H1 (cell line): ENCODE data around the gene IGFL2. TPM values are rescaled to one million over a fixed set of nuclear protein-coding genes. Genes with fewer than 3 reads are reported as not detected.

Experiments used
- CTCF ChIA-PET: fragments of 300-600 bp; sonication (Branson Sonifier 250); formaldehyde crosslinking; loops from one replicate; lab custom pipeline; 2021; ENCODE audit not compliant: partially characterized antibody; lab: Charles Lee
- POLR2A ChIA-PET: fragments of 300-600 bp; sonication (Branson Sonifier 250); formaldehyde crosslinking; loops from one replicate; lab custom pipeline; 2021; ENCODE audit warnings: inconsistent platforms; ENCODE audit not compliant: partially characterized antibody; lab: Charles Lee
- DNase-seq, 2 experiments: peaks; one replicate each; pipeline versions ENCODE4 v3.0.0 to v3.0.0-alpha.2; 2010 to 2022; ENCODE audit warnings: low spot score in 2 of 2, low read depth in 1 of 2, mixed read lengths in 1 of 2
- FAIRE-seq: peaks from 2 replicates; lab custom pipeline; 2011; peaks lifted over from hg19 to GRCh38; lab: Jason Lieb, UNC
- H2AFZ ChIP-seq: 2 replicates; pipeline ENCODE4 v1.8.1; 2012; ENCODE audit warnings: low read length, inconsistent platforms
- H2AK5ac ChIP-seq: 2 replicates; pipeline ENCODE4 v1.6.1; 2013; ENCODE audit warnings: low read depth, low read length
- H2BK120ac ChIP-seq: replicated peaks from 2 replicates; pipeline ENCODE3; 2013; ENCODE audit warnings: low read depth, low read length, inconsistent platforms
- H2BK12ac ChIP-seq: 2 replicates; pipeline ENCODE4 v1.6.1; 2013; ENCODE audit warnings: low read depth, low read length
- H2BK15ac ChIP-seq: 2 replicates; pipeline ENCODE4 v1.6.1; 2013; ENCODE audit warnings: low read length
- H2BK20ac ChIP-seq: 2 replicates; pipeline ENCODE4 v1.6.1; 2013; ENCODE audit warnings: low read length
- H2BK5ac ChIP-seq: 2 replicates; pipeline ENCODE4 v1.6.1; 2013; ENCODE audit warnings: low read depth, low read length
- H3K14ac ChIP-seq: 2 replicates; pipeline ENCODE4 v1.6.1; 2013; ENCODE audit warnings: inconsistent platforms; ENCODE audit not compliant: insufficient read length
- H3K18ac ChIP-seq: 2 replicates; pipeline ENCODE4 v1.6.1; 2013; ENCODE audit warnings: low read length; ENCODE audit errors: extremely low read depth
- H3K23ac ChIP-seq: 2 replicates; pipeline ENCODE4 v1.6.1; 2013; ENCODE audit warnings: inconsistent platforms; ENCODE audit not compliant: insufficient read length
- H3K23me2 ChIP-seq: 2 replicates; pipeline ENCODE4 v1.6.1; 2013; ENCODE audit warnings: low read depth, low read length
- H3K27ac ChIP-seq: 2 replicates; pipeline ENCODE4 v1.6.1; 2011; ENCODE audit warnings: low read depth, low read length, inconsistent platforms
- H3K27me3 ChIP-seq, 4 experiments: replicated peaks in 1 of 4; 1 replicate in 1 of 4; 2 replicates in 3 of 4; pipeline versions ENCODE4 v1.6.1 to v1.8.1; 2011 to 2013; ENCODE audit warnings: low read length in 3 of 4, mild to moderate bottlenecking in 3 of 4, inconsistent platforms in 2 of 4, mixed read lengths in 2 of 4, moderate library complexity in 1 of 4; ENCODE audit not compliant: control insufficient read depth in 3 of 4, insufficient read depth in 3 of 4; ENCODE audit errors: extremely low read depth in 1 of 4
- H3K36me3 ChIP-seq, 4 experiments: 2 replicates each; pipeline versions ENCODE4 v1.6.1 to v1.8.1; 2011 to 2013; ENCODE audit warnings: mild to moderate bottlenecking in 4 of 4, low read length in 3 of 4, moderate library complexity in 2 of 4, control low read depth in 1 of 4, inconsistent platforms in 1 of 4; ENCODE audit not compliant: insufficient read depth in 4 of 4, control insufficient read depth in 2 of 4
- H3K4ac ChIP-seq: replicated peaks from 2 replicates; pipeline ENCODE3; 2013; ENCODE audit warnings: low read length, low read depth, mixed read lengths, inconsistent platforms; ENCODE audit not compliant: insufficient read length
- H3K4me1 ChIP-seq, 4 experiments: replicated peaks in 1 of 4; 1 replicate in 1 of 4; 2 replicates in 3 of 4; pipeline versions ENCODE4 v1.6.1 to v1.8.1; 2011 to 2013; ENCODE audit warnings: low read length in 3 of 4, inconsistent platforms in 2 of 4, mixed read lengths in 1 of 4; ENCODE audit not compliant: insufficient read depth in 4 of 4, control insufficient read depth in 3 of 4
- H3K4me2 ChIP-seq, 2 experiments: 2 replicates each; pipeline versions ENCODE4 v1.6.1 to v1.8.1; 2011 to 2013; ENCODE audit warnings: low read depth in 2 of 2, low read length in 2 of 2, control low read depth in 1 of 2, inconsistent platforms in 1 of 2, mild to moderate bottlenecking in 1 of 2; ENCODE audit not compliant: insufficient read depth in 1 of 2
- H3K4me3 ChIP-seq, 4 experiments: fragments of 200-600, 300-600 bp in 1 of 4; sonication (generic), shearing (Covaris generic), sonication (Bioruptor Twin) in 1 of 4; 2 replicates each; pipeline versions ENCODE4 v1.5.1 to v1.8.1; 2011 to 2016; ENCODE audit warnings: low read length in 4 of 4, low read depth in 3 of 4, control low read depth in 2 of 4, inconsistent platforms in 2 of 4, mild to moderate bottlenecking in 2 of 4, mixed read lengths in 1 of 4, moderate library complexity in 1 of 4; ENCODE audit not compliant: insufficient read depth in 2 of 4; ENCODE audit errors: extremely low read depth in 1 of 4
- H3K56ac ChIP-seq: replicated peaks from 2 replicates; pipeline ENCODE3; 2013; ENCODE audit warnings: low read depth, mild to moderate bottlenecking, mixed read lengths, low read length, inconsistent platforms; ENCODE audit not compliant: insufficient read length
- H3K79me1 ChIP-seq: 2 replicates; pipeline ENCODE4 v1.6.1; 2013; ENCODE audit warnings: low read depth, low read length, control low read depth
- H3K79me2 ChIP-seq, 2 experiments: 2 replicates each; pipeline versions ENCODE4 v1.6.1 to v1.8.1; 2012 to 2013; ENCODE audit warnings: low read length in 2 of 2, mild to moderate bottlenecking in 2 of 2, inconsistent platforms in 1 of 2; ENCODE audit not compliant: insufficient read depth in 2 of 2, control insufficient read depth in 1 of 2
- H3K9ac ChIP-seq, 4 experiments: replicated peaks in 1 of 4; 1 replicate in 1 of 4; 2 replicates in 3 of 4; pipeline versions ENCODE4 v1.6.1 to v1.8.1; 2011 to 2013; ENCODE audit warnings: low read depth in 3 of 4, low read length in 3 of 4, control low read depth in 2 of 4, mild to moderate bottlenecking in 2 of 4, moderate library complexity in 2 of 4, inconsistent platforms in 1 of 4; ENCODE audit errors: extremely low read depth in 1 of 4
- H3K9me3 ChIP-seq, 2 experiments: 2 replicates each; pipeline versions ENCODE4 v1.6.1 to v1.8.1; 2012 to 2013; ENCODE audit warnings: mild to moderate bottlenecking in 2 of 2, moderate library complexity in 2 of 2, control low read depth in 1 of 2, inconsistent platforms in 1 of 2, low read depth in 1 of 2, low read length in 1 of 2, mixed read lengths in 1 of 2; ENCODE audit not compliant: insufficient read depth in 2 of 2
- H4K20me1 ChIP-seq, 2 experiments: replicated peaks in 1 of 2; 2 replicates each; pipeline versions ENCODE3 to v1.8.1; 2011 to 2013; ENCODE audit warnings: inconsistent platforms in 2 of 2, low read length in 2 of 2, mild to moderate bottlenecking in 1 of 2; ENCODE audit not compliant: insufficient read depth in 2 of 2, control insufficient read depth in 1 of 2
- H4K5ac ChIP-seq: 2 replicates; pipeline ENCODE4 v1.6.1; 2013; ENCODE audit warnings: low read length, low read depth, mixed read lengths, inconsistent platforms; ENCODE audit not compliant: insufficient read length
- H4K8ac ChIP-seq: 2 replicates; pipeline ENCODE4 v1.8.0; 2013; ENCODE audit warnings: mild to moderate bottlenecking, moderate library complexity, low read length, inconsistent platforms; ENCODE audit not compliant: insufficient read depth; ENCODE audit errors: extremely low read depth
- H4K91ac ChIP-seq: replicated peaks from 2 replicates; pipeline ENCODE3; 2013; ENCODE audit warnings: low read length, mixed read lengths, inconsistent platforms; ENCODE audit not compliant: insufficient read length
- CEBPB ChIP-seq: IDR thresholded peaks from 2 replicates; pipeline ENCODE4 v1.6.1; 2012; ENCODE audit warnings: low read depth, low read length
- FOSL1 ChIP-seq: IDR thresholded peaks from 2 replicates; pipeline ENCODE4 v1.6.1; 2011; ENCODE audit warnings: mild to moderate bottlenecking, low read depth, low read length, moderate library complexity; ENCODE audit not compliant: insufficient read depth
- GTF2F1 ChIP-seq: IDR thresholded peaks from 2 replicates; pipeline ENCODE4 v1.6.1; 2012; ENCODE audit warnings: low read depth, low read length, improper control_type of control experiment, borderline replicate concordance
- KDM4A ChIP-seq: IDR thresholded peaks from one replicate; pipeline ENCODE4 v1.7.1; 2012; ENCODE audit warnings: low read depth, mild to moderate bottlenecking, moderate library complexity, low read length, inconsistent platforms; ENCODE audit not compliant: severe bottlenecking
- POU5F1 ChIP-seq: IDR thresholded peaks from 2 replicates; pipeline ENCODE4 v1.6.1; 2011; ENCODE audit warnings: low read depth, mild to moderate bottlenecking, low read length, moderate library complexity
- RAD21 ChIP-seq, 2 experiments: IDR thresholded peaks in 1 of 2; conservative IDR thresholded peaks in 1 of 2; 2 replicates each; pipeline ENCODE4 v1.6.1; 2011; ENCODE audit warnings: low read depth in 2 of 2, low read length in 2 of 2, improper control_type of control experiment in 1 of 2, inconsistent platforms in 1 of 2, mild to moderate bottlenecking in 1 of 2, moderate library complexity in 1 of 2
- RXRA ChIP-seq: IDR thresholded peaks from 2 replicates; pipeline ENCODE4 v1.6.1; 2011; ENCODE audit warnings: low read depth, mild to moderate bottlenecking, low read length, moderate library complexity; ENCODE audit not compliant: insufficient read depth
- WGBS, 2 experiments: shearing (Covaris generic) in 1 of 2; methylation state at CpG; one replicate each; pipeline versions ENCODE4 v1.1.6 to v1.1.7; 2013 to 2015; ENCODE audit warnings: low lambda C conversion rate in 2 of 2, mixed read lengths in 2 of 2, inconsistent platforms in 1 of 2, low coverage in 1 of 2, missing lambda C conversion rate in 1 of 2; ENCODE audit not compliant: insufficient replicate concordance in 2 of 2, insufficient coverage in 1 of 2, insufficient read length in 1 of 2; ENCODE audit errors: extremely low coverage in 1 of 2, missing lambda C conversion rate in 1 of 2; 5-methylcytosine and 5-hydroxymethylcytosine counted together
- polyA plus RNA-seq, 7 experiments: library from polyadenylated mRNA; depleted of rRNA in 3 of 7; stranded (reverse) in 5 of 7; unstranded in 2 of 7; fragments of >200 nt in 5 of 7; fragments of 200-250 nt in 2 of 7; gene quantifications; 1 replicate in 5 of 7; 2 replicates in 1 of 7; 4 replicates in 1 of 7; pipeline versions ENCODE4 v1.2.1 to v1.2.3, GENCODE V29; 2011 to 2013; ENCODE audit warnings: missing spikeins in 2 of 7, mixed read lengths in 2 of 7
- total RNA-seq: library from RNA; stranded (reverse); fragmentation: NEBNext Ultra II Directional; extraction: Animal tissue kit (Norgen Biotek cat#: 25700); gene quantifications from 2 replicates; pipeline ENCODE4 v1.2.1, GENCODE V29; 2021
- TF ChIP-seq, protein P1 (sequence below), 3 experiments: IDR thresholded peaks; 1 replicate in 2 of 3; 2 replicates in 1 of 3; pipeline versions ENCODE4 v1.5.1 to v1.6.1; 2011; ENCODE audit warnings: low read length in 3 of 3, mild to moderate bottlenecking in 3 of 3, inconsistent platforms in 2 of 3, low read depth in 1 of 3, moderate library complexity in 1 of 3; ENCODE audit not compliant: insufficient read depth in 1 of 3; ENCODE audit errors: control extremely low read depth in 1 of 3
- TF ChIP-seq, protein P2 (sequence below): IDR thresholded peaks from 2 replicates; pipeline ENCODE4 v1.6.1; 2012; ENCODE audit warnings: inconsistent platforms

IGFL2 gene
- total and polyA plus RNA-seq, 2 of the 8 experiments (the other 6 are each of a cell fraction or from before 2014, with no cell fraction given), result not detected

DNA sequence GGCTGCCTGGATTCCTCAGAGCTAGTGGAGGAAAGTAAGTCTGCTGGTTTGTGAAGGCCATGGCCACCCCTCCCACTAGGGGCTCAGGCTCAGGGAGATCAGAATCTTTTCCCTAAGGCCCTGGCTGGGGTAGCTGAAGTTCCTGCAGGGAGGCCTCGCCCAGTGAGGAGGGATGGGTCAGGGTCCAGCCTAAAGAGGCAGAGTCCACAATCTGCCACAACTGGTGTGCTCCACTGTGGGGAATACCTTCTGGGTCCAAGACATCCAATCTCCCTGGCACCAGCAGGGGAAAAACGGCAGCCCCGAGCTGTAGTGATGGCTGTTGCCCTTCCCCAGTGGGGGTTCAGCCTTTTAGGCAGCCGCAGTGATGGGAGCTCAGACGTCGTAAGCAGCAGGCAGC lies 46.7 kb upstream of the IGFL2 start:
- CTCF ChIA-PET, result interaction anchor here (0.7 to 4.0 kb wide), 6 partner anchors 11 to 92 kb away, joined by 3 to 15 read pairs (median 5); no protein-coding TSS in a partner anchor
- FAIRE-seq, result no peak
- no peak for TF ChIP-seq FOSL1
- TF ChIP-seq, protein P1, sequence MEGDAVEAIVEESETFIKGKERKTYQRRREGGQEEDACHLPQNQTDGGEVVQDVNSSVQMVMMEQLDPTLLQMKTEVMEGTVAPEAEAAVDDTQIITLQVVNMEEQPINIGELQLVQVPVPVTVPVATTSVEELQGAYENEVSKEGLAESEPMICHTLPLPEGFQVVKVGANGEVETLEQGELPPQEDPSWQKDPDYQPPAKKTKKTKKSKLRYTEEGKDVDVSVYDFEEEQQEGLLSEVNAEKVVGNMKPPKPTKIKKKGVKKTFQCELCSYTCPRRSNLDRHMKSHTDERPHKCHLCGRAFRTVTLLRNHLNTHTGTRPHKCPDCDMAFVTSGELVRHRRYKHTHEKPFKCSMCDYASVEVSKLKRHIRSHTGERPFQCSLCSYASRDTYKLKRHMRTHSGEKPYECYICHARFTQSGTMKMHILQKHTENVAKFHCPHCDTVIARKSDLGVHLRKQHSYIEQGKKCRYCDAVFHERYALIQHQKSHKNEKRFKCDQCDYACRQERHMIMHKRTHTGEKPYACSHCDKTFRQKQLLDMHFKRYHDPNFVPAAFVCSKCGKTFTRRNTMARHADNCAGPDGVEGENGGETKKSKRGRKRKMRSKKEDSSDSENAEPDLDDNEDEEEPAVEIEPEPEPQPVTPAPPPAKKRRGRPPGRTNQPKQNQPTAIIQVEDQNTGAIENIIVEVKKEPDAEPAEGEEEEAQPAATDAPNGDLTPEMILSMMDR (IDR thresholded peaks at IDR 0.05; ENCODE audit: control extremely low read depth in 1 of 3, insufficient read depth in 1 of 3, low read depth in 1 of 3, low read length in 3 of 3), result peak in 2 of 3 experiments; percentile 2 to 20; a peak in 3 of 4 replicates
- TF ChIP-seq CEBPB, result no peak
- TF ChIP-seq RXRA, result no peak
- no peak for TF ChIP-seq GTF2F1
- no peak for TF ChIP-seq KDM4A
- TF ChIP-seq POU5F1, result no peak
- TF ChIP-seq, protein P2, sequence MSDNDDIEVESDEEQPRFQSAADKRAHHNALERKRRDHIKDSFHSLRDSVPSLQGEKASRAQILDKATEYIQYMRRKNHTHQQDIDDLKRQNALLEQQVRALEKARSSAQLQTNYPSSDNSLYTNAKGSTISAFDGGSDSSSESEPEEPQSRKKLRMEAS, result no peak
- peak in 1 of 2 experiments; percentile 29; a peak in 1 of 4 replicates for TF ChIP-seq RAD21 (IDR thresholded peaks at IDR 0.05 in 1 of 2, conservative IDR thresholded peaks at IDR 0.05 in 1 of 2; ENCODE audit: low read depth in 2 of 2, low read length in 2 of 2)

More for the DNA sequence above, 46.7 kb upstream of the IGFL2 start:
- Histone ChIP-seq H3K27me3 (no peaks in the 10 kb centered on the region), H4K8ac (no peak overlapping the region), H3K4me2 (no peak overlapping the region), H4K5ac (no peak overlapping the region), H3K23me2 (no peaks in the 10 kb centered on the region), H3K56ac (no peak overlapping the region), H4K20me1 (no peaks in the 10 kb centered on the region), H2BK15ac (peak overlapping the region; percentile 46; the same call in 1 of the 2 replicates), H3K4ac (no peak overlapping the region), H3K9me3 (peaks cover 0 to 3% of the 10 kb centered on the region in 2 experiments; a peak in 1 of 4 replicates), H3K18ac (no peak overlapping the region), H3K4me3 (no peak overlapping the region), H2BK120ac (no peak overlapping the region), H2AK5ac (no peak overlapping the region), H3K9ac (no peak overlapping the region), H3K79me2 (no peaks in the 10 kb centered on the region), H3K23ac (no peak overlapping the region), H4K91ac (no peak overlapping the region), H3K14ac (no peak overlapping the region), H3K79me1 (no peaks in the 10 kb centered on the region), H2BK20ac (no peak overlapping the region), H2AFZ (peak overlapping the region; percentile 63; the same call in 1 of the 2 replicates), H2BK5ac (no peak overlapping the region), H2BK12ac (0 out of 2 replicates have a peak overlapping the region, but pooled peaks have one; percentile 68), H3K4me1 (peaks cover 0 to 5% (median 0%) of the 10 kb centered on the region in 4 experiments; a peak in 1 of 7 replicates), H3K27ac (no peak overlapping the region), H3K36me3 (no peaks in the 10 kb centered on the region)
- 82% methylated on average over 4 of the region's 6 CpGs; no CpG with 5 or more reads in 1 of the 2 experiments for WGBS, 2 experiments
- DNase-seq, result no peak
- POLR2A ChIA-PET, result no interaction called here
